ENCODE measurements around the gene PTPRN2. TPM values are rescaled to one million over a fixed set of nuclear protein-coding genes. Genes with fewer than 3 reads are reported as not detected.

PTPRN2 gene
- total and polyA plus RNA-seq, 9 of the 15 experiments (the other 6 are each of a cell fraction or from before 2014, with no cell fraction given) = not detected

- Histone ChIP-seq H3K4me2 (ENCODE audit: insufficient read depth, low read length) (no peak overlapping the region), H2AFZ (ENCODE audit: low read depth, low read length) (no peak overlapping the region), H4K20me1 (replicated peaks; ENCODE audit: control insufficient read depth, insufficient read depth, low read length) (no peaks in the 10 kb centered on the region), H3K4me3 (no peak overlapping the region), H3K9me1 (ENCODE audit: control insufficient read depth, insufficient read depth, low read length) (no peaks in the 10 kb centered on the region), H3K4me1 (replicated peaks in 1 of 2; ENCODE audit: control insufficient read depth in 2 of 2, insufficient read depth in 2 of 2, low read length in 2 of 2) (no peaks in the 10 kb centered on the region), H3K9me3 (replicated peaks; ENCODE audit: control insufficient read depth, insufficient read depth, low read depth, low read length) (no peaks in the 10 kb centered on the region), H3K27ac (ENCODE audit: extremely low read depth, low read depth, low read length) (no peak overlapping the region), H3K27me3 (ENCODE audit: control insufficient read depth in 2 of 2, insufficient read depth in 2 of 2, low read length in 2 of 2) (peaks cover 39 to 76% of the 10 kb centered on the region in 2 experiments; a peak in 4 of 5 replicates), H3K9ac (ENCODE audit: insufficient read depth in 1 of 2, low read depth in 2 of 2, low read length in 2 of 2) (no peak overlapping the region), H3K79me2 (ENCODE audit: control insufficient read depth, insufficient read depth, low read length) (no peaks in the 10 kb centered on the region), H3K36me3 (ENCODE audit: control insufficient read depth, insufficient read depth, low read length) (no peaks in the 10 kb centered on the region)
- ChIA-PET POLR2A (no interaction called here), CTCF (ENCODE audit: low intra/inter-chr PET ratio) (no interaction called here)
- in situ Hi-C loops (cut with MboI) = no loop called here
- TF ChIP-seq GATAD2B (IDR thresholded peaks at IDR 0.05; ENCODE audit: borderline replicate concordance) (no peak), CREB5 (CRISPR knock-in tag; IDR thresholded peaks at IDR 0.05) (no peak), CSDE1 (IDR thresholded peaks at IDR 0.05) (no peak), ZNF3 (CRISPR knock-in tag; IDR thresholded peaks at IDR 0.05) (no peak), HNRNPL (IDR thresholded peaks at IDR 0.05; ENCODE audit: low read depth, low read length) (no peak), SMARCB1 (IDR thresholded peaks at IDR 0.05; ENCODE audit: insufficient read length, low read depth) (no peak), ZNF253 (CRISPR knock-in tag; conservative IDR thresholded peaks at IDR 0.05) (no peak), STAT6 (CRISPR knock-in tag; IDR thresholded peaks at IDR 0.05) (no peak), NFATC3 (IDR thresholded peaks at IDR 0.05) (no peak), ZNF277 (CRISPR knock-in tag; IDR thresholded peaks at IDR 0.05; ENCODE audit: borderline replicate concordance) (no peak)
- TF ChIP-seq, protein P1, sequence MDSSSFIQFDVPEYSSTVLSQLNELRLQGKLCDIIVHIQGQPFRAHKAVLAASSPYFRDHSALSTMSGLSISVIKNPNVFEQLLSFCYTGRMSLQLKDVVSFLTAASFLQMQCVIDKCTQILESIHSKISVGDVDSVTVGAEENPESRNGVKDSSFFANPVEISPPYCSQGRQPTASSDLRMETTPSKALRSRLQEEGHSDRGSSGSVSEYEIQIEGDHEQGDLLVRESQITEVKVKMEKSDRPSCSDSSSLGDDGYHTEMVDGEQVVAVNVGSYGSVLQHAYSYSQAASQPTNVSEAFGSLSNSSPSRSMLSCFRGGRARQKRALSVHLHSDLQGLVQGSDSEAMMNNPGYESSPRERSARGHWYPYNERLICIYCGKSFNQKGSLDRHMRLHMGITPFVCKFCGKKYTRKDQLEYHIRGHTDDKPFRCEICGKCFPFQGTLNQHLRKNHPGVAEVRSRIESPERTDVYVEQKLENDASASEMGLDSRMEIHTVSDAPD (CRISPR knock-in tag; IDR thresholded peaks at IDR 0.05) = no peak
- TF ChIP-seq, protein P2, sequence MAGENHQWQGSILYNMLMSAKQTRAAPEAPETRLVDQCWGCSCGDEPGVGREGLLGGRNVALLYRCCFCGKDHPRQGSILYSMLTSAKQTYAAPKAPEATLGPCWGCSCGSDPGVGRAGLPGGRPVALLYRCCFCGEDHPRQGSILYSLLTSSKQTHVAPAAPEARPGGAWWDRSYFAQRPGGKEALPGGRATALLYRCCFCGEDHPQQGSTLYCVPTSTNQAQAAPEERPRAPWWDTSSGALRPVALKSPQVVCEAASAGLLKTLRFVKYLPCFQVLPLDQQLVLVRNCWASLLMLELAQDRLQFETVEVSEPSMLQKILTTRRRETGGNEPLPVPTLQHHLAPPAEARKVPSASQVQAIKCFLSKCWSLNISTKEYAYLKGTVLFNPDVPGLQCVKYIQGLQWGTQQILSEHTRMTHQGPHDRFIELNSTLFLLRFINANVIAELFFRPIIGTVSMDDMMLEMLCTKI (IDR thresholded peaks at IDR 0.05; ENCODE audit: partially characterized antibody) = no peak
- FAIRE-seq (no peak), DNase-seq (ENCODE audit: extremely low read depth in 1 of 4, low spot score in 3 of 4) (no peak), ATAC-seq (no peak)
- no TSS peak for BruUV-seq (replicated peaks)
- intact Hi-C loops (cut with micrococcal nuclease) = no loop called here
- WGBS (ENCODE audit: insufficient coverage, low coverage, missing lambda C conversion rate) = under 1% methylated on average over 39 of the region's 39 CpGs
These were observed 445.7 kb downstream of the PTPRN2 start for GRCh38 chr7:158141806-158142518.
